ENCODE measurements around the gene CSF1. TPM values are rescaled to one million over a fixed set of nuclear protein-coding genes. Genes with fewer than 3 reads are reported as not detected.

The CSF1 gene
- total RNA-seq, 1 donor from 2014 or later = 4.2 TPM

GRCh38 chr1:109882288-109883245, 28.1 kb upstream of the CSF1 start:
- no peak for DNase-seq (ENCODE audit: low read depth in 2 of 2)

- DNase-seq (ENCODE audit: low read depth in 2 of 2) = no peak
Measured at GRCh38 chr1:109883248-109883955, 27.2 kb upstream of the CSF1 start.

GRCh38 chr1:109884242-109884891, 26.3 kb upstream of the CSF1 start:
- peak in 1 of 2 donors; percentile 59 for DNase-seq (ENCODE audit: low read depth in 2 of 2)

- no peak for DNase-seq (ENCODE audit: low read depth in 2 of 2)
Measured at GRCh38 chr1:109885589-109885988, 25.1 kb upstream of the CSF1 start.

GRCh38 chr1:109886827-109887226, 23.8 kb upstream of the CSF1 start:
- no peak for DNase-seq (ENCODE audit: low read depth in 2 of 2)

GRCh38 chr1:109887271-109887670, 23.4 kb upstream of the CSF1 start:
- no peak for DNase-seq (ENCODE audit: low read depth in 2 of 2)

- no peak for DNase-seq (ENCODE audit: low read depth in 2 of 2)
Measured at GRCh38 chr1:109887884-109888283, 22.8 kb upstream of the CSF1 start.

GRCh38 chr1:109889094-109889493, 21.6 kb upstream of the CSF1 start:
- no peak for DNase-seq (ENCODE audit: low read depth in 2 of 2)

- DNase-seq (ENCODE audit: low read depth in 2 of 2) = no peak
Measured at GRCh38 chr1:109890115-109890953, 20.3 kb upstream of the CSF1 start.

GRCh38 chr1:109891930-109892329, 18.7 kb upstream of the CSF1 start:
- peak; percentile 49 to 63 for DNase-seq (ENCODE audit: low read depth in 2 of 2)

GRCh38 chr1:109892561-109893368, 17.9 kb upstream of the CSF1 start:
- peak; percentile 42 to 70 for DNase-seq (ENCODE audit: low read depth in 2 of 2)

GRCh38 chr1:109893532-109894171, 17.0 kb upstream of the CSF1 start:
- no peak for DNase-seq (ENCODE audit: low read depth in 2 of 2)

GRCh38 chr1:109894823-109895719, 15.6 kb upstream of the CSF1 start:
- DNase-seq (ENCODE audit: low read depth in 2 of 2) = no peak

GRCh38 chr1:109895720-109896504, 14.7 kb upstream of the CSF1 start:
- DNase-seq (ENCODE audit: low read depth in 2 of 2) = peak; percentile 92 to 93

- DNase-seq (ENCODE audit: low read depth in 2 of 2) = peak; percentile 27 to 84
Measured at GRCh38 chr1:109896681-109897080, 14.0 kb upstream of the CSF1 start.

- no peak for DNase-seq (ENCODE audit: low read depth in 2 of 2)
Measured at GRCh38 chr1:109897259-109897955, 13.2 kb upstream of the CSF1 start.

GRCh38 chr1:109898842-109899241, 11.8 kb upstream of the CSF1 start:
- peak; percentile 79 to 87 for DNase-seq (ENCODE audit: low read depth in 2 of 2)
